Transverse colon (tissue), 4 donors: ENCODE results near the gene IFNA4. TPM values are rescaled to one million over a fixed set of nuclear protein-coding genes. Genes with fewer than 3 reads are reported as not detected.
A peak's percentile ranks its signal among the peaks of the same experiment; 100 is the strongest.
"Not testable (repeated sequence)": the region's sequence is repeated elsewhere in the genome, so short reads cannot be mapped to it uniquely, and the experiment has no call there.

Experiments used
- DNase-seq: peaks from one replicate; pipeline ENCODE4 v3.0.0-alpha.2; 2019
- H3K27ac ChIP-seq, 4 donors: fragments of 200-600 bp; sonication (generic); 2 replicates each; pipeline ENCODE4 v1.5.1; 2016 to 2018; ENCODE audit warnings: inconsistent platforms in 4 of 4
- H3K27me3 ChIP-seq: fragments of 200-600 bp; sonication (generic); 2 replicates; pipeline ENCODE4 v1.5.1; 2017; ENCODE audit warnings: inconsistent platforms
- H3K36me3 ChIP-seq, 4 donors: fragments of 200-600 bp; sonication (generic); 2 replicates each; pipeline ENCODE4 v1.5.1; 2017 to 2019; ENCODE audit warnings: inconsistent platforms in 4 of 4
- H3K4me1 ChIP-seq, 4 donors: fragments of 200-600 bp; sonication (generic); 2 replicates each; pipeline ENCODE4 v1.5.1; 2017 to 2020; ENCODE audit warnings: inconsistent platforms in 4 of 4
- H3K4me3 ChIP-seq, 4 donors: fragments of 200-600 bp; sonication (generic); 1 replicate in 1 of 4; 2 replicates in 3 of 4; pipeline versions ENCODE4 v1.5.1 to v1.6.1; 2017 to 2019; ENCODE audit warnings: inconsistent platforms in 4 of 4
- H3K9me3 ChIP-seq, 2 donors: fragments of 200-600 bp; sonication (generic); 2 replicates each; pipeline ENCODE4 v1.5.1; 2017 to 2019; ENCODE audit warnings: inconsistent platforms in 2 of 2
- CTCF ChIP-seq, 5 experiments: fragments of 200-600 bp in 3 of 5; fragments of 450-650 bp in 2 of 5; sonication (generic) in 3 of 5; IDR thresholded peaks; 1 replicate in 2 of 5; 2 replicates in 3 of 5; pipeline ENCODE4 v1.5.1; 2016 to 2017; ENCODE audit warnings: antibody characterized with exemption in 5 of 5, inconsistent platforms in 3 of 5, mild to moderate bottlenecking in 2 of 5, moderate library complexity in 1 of 5
- EP300 ChIP-seq: sonication (generic); formaldehyde crosslinking; IDR thresholded peaks from one replicate; pipeline ENCODE4 v1.6.1; 2017; ENCODE audit warnings: antibody characterized with exemption, low read depth
- POLR2A ChIP-seq: fragments of 450-650 bp; IDR thresholded peaks from one replicate; pipeline ENCODE4 v1.6.1; 2016; ENCODE audit warnings: antibody characterized with exemption, mild to moderate bottlenecking, moderate library complexity
- POLR2AphosphoS5 ChIP-seq, 3 donors: sonication (generic); formaldehyde crosslinking; IDR thresholded peaks; one replicate each; pipeline ENCODE4 v1.6.1; 2016; ENCODE audit warnings: antibody characterized with exemption in 3 of 3
- whole genome bisulfite sequencing, 2 donors: methylation state at CpG; one replicate each; pipeline ENCODE4 v1.1.5; 2018; ENCODE audit warnings: low coverage in 1 of 2; 5-methylcytosine and 5-hydroxymethylcytosine counted together
- in situ Hi-C, 4 donors: fragments of 200-750 bp; cut with MboI; loops; one replicate each; pipeline versions ENCODE4 v1.15.0 to v1.15.1; 2017; ENCODE audit warnings: low sequenced_read_pairs in 3 of 4, low pct_ligation_motif_present in 1 of 4, low pct_unique_long_range_greater_than_20kb in 1 of 4
- intact Hi-C: fragments of 100-400 bp; cut with DNase I; formaldehyde crosslinking; loops from one replicate; pipeline ENCODE4 v1.15.1; 2023; ENCODE audit warnings: low total_unique reads
- total RNA-seq, 4 donors: library from RNA; depleted of rRNA; stranded (reverse); fragments of >200 nt; gene quantifications; one replicate each; pipeline ENCODE4 v1.1.0, GENCODE V29; 2016

IFNA4 gene
- total RNA-seq, 4 donors from 2014 or later: not detected

GRCh38 chr9:21210311-21210710 is 22.9 kb upstream of the IFNA4 start:
- Histone ChIP-seq H3K27me3 (no peaks in the 10 kb centered on the region), H3K4me1 (no peaks in the 10 kb centered on the region), H3K9me3 (no peaks in the 10 kb centered on the region), H3K4me3 (no peak overlapping the region), H3K36me3 (no peaks in the 10 kb centered on the region), H3K27ac (no peak overlapping the region)
- WGBS, 2 donors: 88% methylated on average over 7 of the region's 7 CpGs; no CpG with 5 or more reads in 1 of the 2 donors
- in situ Hi-C loops: no loop called here
- TF ChIP-seq POLR2AphosphoS5 (IDR thresholded peaks at IDR 0.05) (no peak), POLR2A (no peak), CTCF (IDR thresholded peaks at IDR 0.05) (no peak), EP300 (no peak)
- intact Hi-C loops: no loop called here
- DNase-seq: no peak

GRCh38 chr9:21207043-21207442 is 19.7 kb upstream of the IFNA4 start, which contains the start of gene IFNA10:
Gene IFNA10 (minus strand): TSS chr9:21207143. CDS start chr9:21207097, 46 bp downstream.
- in situ Hi-C loops, H3K4me3 ChIP-seq, H3K27me3 ChIP-seq, H3K9me3 ChIP-seq, intact Hi-C loops, H3K4me1 ChIP-seq, DNase-seq, H3K36me3 ChIP-seq, H3K27ac ChIP-seq: not testable (repeated sequence)
- 81 to 89% methylated on average over 2 to 3 of the region's 3 CpGs for WGBS, 2 donors

GRCh38 chr9:21205204-21205603 is 17.8 kb upstream of the IFNA4 start:
- Histone ChIP-seq H3K36me3 (no peaks in the 10 kb centered on the region), H3K9me3 (no peaks in the 10 kb centered on the region), H3K27me3 (no peaks in the 10 kb centered on the region), H3K27ac (no peak overlapping the region), H3K4me3 (no peak overlapping the region), H3K4me1 (no peaks in the 10 kb centered on the region)
- in situ Hi-C loops: no loop called here
- no peak for DNase-seq
- intact Hi-C loops: no loop called here
- no peak for TF ChIP-seq CTCF (IDR thresholded peaks at IDR 0.05)

- intact Hi-C loops: not testable (repeated sequence)
Observed at GRCh38 chr9:21202105-21202504, 14.7 kb upstream of the IFNA4 start, which contains the start of gene IFNA7. Gene IFNA7 (minus strand): TSS chr9:21202205. CDS start chr9:21202165, 40 bp downstream.

GRCh38 chr9:21194867-21195776 is 7.7 kb upstream of the IFNA4 start:
- H3K9me3 ChIP-seq, intact Hi-C loops, H3K4me1 ChIP-seq, H3K27me3 ChIP-seq, in situ Hi-C loops, DNase-seq, H3K4me3 ChIP-seq, H3K27ac ChIP-seq, H3K36me3 ChIP-seq: not testable (repeated sequence)
- 4 to 42% methylated on average over 3 to 6 of the region's 6 CpGs for whole genome bisulfite sequencing, 2 donors
- TF ChIP-seq CTCF (IDR thresholded peaks at IDR 0.05): peak; percentile 15 to 38 (median 24)

More at GRCh38 chr9:21202105-21202504, 14.7 kb upstream of the IFNA4 start, which contains the start of gene IFNA7:
- H3K4me3 ChIP-seq, H3K9me3 ChIP-seq, H3K27ac ChIP-seq, DNase-seq, H3K36me3 ChIP-seq, H3K4me1 ChIP-seq, H3K27me3 ChIP-seq, in situ Hi-C loops: not testable (repeated sequence)
- 50 to 51% methylated on average over 2 to 4 of the region's 4 CpGs for WGBS, 2 donors
